ENCODE measurements around the gene JAG1.
A peak's percentile ranks its signal among the peaks of the same experiment; 100 is the strongest.

JAG1 gene

DNA sequence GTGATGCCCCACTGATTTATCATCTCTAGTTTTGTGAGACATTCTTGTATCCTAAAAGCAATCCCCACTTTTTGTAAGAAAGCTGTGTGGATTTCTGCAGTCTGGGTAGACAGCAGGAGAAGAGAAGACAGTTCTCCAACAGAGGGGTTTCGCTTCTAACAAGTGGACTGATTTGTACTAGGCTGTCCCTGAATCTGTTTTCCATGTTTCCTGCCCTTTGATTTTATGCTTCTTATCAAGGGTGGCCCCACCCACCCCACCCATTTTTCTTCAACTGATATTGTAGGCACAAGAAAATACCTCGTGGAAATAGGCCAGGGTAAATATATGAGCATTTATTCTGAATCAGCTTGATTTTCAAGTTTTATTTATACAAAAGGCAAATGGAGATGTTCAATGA is 25.7 kb upstream of the JAG1 start:
- no peak for DNase-seq

DNA sequence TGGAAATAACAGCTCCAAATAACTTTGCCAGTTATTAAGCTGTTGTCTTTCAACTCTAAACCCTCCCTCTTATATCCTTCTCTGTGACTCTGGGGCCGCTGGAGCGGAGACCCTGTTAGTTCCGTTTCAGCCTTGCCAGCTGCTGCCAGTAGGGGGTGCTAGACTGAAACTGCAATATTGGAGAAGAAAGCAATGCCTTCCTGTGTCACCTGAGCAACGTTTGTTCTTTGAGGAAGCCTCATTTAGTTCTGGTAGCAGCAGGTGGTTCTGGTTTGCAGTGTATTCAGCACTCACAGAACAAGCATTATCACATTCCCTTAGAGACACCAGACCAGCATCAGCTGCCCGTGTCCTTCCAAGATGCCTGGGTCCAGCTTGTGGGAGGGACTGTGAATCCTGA is 22.9 kb upstream of the JAG1 start:
- DNase-seq: no peak

DNA sequence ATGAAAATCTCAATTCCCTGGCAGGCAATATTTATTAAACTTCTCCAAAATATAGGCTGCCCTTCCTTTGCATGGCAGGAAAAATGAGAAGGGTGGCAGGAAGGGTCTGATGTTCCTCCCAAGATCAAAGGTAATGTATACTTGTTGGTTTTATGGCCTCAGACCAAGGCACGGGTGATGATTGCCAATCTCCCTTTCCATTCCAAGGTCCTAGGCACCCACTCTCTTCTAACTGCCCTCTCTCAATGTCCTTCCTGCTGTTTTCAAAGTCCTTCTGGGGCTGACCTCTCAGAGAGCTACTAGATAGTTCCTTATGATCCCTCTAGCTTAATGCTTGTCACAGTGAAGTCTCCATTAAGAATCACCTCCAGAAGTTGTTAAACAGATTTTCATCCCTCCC is 15.6 kb upstream of the JAG1 start:
- DNase-seq: no peak

DNA sequence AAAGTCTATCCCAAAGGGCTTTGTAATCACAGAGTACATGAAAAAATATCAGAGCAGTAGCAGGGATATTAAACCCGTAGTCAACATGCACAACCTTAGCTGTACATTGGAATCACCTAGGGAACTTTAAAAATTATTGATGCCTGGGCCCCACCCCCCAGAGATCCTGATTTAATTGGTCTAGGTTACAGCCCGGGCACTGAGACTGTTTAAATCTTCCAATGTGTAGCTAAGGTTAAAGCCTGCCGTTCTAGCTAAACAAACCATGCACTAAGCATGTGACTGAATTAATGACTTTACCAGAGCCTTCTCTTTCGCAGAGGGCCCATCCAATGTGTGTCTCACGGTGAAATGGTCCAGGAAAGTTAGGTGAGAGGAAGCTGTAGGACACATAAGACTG is 14.1 kb upstream of the JAG1 start:
- no peak for DNase-seq

DNA sequence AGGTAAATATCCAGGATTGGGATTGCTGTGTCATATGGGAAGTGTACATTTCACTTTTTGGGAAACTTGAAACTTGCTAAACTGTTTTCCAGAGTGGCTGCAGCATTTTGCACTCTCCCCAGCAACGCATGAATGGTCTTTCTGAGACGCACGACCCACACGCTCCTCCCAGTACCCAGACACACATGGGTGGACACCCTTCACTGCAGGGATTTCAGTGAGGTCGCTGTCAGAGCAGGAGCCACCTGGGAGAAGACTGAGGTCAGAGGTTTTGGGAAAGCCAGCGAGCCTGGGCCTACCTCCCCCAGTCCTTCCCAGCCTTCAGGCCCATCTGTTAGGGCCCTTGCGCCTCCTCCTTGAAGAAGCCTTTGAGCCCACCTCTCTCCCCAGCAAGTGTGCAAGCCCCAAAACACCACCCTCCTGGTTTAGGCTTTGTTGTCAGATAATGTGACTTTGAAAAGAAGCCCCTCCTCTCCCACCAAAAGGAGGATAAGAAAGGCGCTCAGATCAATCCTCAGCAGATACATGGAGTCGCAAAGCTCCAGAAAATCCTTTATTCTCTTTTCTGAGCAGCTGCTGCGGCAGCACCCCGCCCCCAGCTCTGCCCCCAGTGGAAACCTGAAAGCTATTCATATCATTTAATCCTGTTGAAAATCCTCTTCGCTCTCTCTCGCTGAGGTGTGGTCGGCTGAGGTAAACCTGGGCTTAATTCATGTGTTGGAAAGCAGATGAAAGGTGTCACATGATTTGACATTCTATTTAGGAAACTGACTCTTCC is 12.7 kb upstream of the JAG1 start:
- DNase-seq: no peak

DNA sequence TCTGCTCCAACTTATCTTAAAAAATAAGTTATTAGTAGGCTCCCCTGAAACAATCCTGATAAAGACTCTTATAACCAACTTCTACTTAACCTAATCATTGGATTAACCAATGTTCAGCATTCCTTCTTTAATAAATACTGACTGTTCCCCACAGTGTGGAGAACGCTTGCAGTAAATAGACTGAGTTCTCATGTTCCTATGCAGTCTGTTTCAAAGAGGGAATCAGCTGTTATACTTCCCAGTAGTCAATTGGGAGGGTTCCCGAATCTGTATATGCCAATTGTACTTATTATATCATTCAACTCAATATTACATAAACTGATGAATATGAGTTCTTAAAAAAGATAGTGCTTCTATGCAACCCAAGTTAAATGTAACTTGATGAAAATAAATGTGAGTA is 9.7 kb upstream of the JAG1 start:
- DNase-seq: no peak

DNA sequence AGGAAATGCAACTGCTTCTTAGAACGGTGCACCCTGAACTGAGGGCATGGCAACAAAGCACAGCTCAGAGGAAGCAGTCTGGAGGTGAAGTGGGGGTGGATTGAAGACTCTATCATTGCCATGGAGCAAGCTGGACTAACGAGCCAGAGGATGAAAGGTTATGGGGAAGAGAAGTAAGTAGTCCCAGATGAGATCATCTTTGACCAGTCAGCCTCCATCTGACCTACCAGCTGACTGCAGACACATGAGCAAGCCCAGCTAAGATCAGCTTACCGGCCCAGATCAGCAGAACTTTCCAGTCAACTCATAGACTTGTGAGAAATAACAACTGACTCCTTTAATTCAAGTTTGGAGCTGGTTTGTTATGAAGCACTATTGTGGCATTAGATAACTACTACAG is 9.1 kb upstream of the JAG1 start:
- no peak for DNase-seq

DNA sequence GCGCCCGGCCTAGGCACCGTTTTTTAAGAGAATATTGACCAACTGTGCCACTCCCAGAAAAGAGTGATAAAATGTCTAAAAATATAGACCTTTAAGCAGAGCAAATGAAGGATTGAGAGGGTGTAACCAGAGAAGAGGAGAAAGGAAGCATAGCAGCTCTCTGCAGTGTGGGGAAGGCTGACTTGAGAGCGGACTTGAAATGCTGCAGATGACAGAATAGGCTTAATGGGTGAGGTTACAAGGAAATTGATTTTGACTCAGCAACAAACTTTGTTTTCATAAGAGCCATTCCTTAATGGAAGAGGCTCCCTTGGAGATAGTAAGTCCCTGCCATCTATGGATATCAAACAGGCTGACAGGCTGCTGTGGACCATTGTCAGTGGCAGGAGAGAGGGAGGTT is 7.7 kb upstream of the JAG1 start:
- no peak for DNase-seq

DNA sequence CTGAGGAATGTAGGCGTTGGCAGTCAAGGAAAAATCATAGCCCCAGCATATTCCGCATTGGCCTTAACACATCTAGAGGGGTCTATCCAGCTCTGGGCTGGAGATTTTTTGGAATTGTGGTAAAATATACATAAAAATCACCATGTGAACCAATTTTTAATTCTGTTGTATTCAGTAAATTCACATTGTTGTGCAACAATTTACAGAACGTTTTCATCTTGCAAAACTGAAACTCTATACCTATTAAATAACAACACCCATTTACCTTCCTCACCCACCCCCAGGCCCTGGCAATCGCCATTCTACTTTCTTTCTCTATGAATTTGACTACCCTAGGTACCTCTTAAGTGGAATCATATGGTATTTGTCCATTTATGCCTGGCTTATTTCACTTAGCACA is 6.8 kb upstream of the JAG1 start:
- DNase-seq: no peak

DNA sequence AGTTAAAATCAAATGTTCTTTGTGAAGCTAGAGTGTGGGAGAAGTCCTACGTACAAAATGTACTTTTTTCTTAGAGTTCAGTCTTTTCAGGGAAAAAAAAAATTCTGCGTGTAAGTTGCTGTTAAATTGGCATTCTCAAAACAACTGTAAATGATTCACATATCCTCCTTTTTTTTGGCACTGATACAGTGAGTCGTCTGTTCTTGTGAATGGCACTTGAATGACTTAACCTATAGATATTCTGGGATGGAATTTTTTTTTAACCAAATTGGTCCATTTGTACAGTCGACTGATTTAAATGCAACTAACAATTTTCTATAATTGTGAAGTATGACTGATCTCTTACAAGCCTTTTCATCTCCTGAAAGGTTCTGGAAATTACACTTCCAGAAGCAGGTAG is 5.5 kb upstream of the JAG1 start:
- DNase-seq: peak; percentile 85

DNA sequence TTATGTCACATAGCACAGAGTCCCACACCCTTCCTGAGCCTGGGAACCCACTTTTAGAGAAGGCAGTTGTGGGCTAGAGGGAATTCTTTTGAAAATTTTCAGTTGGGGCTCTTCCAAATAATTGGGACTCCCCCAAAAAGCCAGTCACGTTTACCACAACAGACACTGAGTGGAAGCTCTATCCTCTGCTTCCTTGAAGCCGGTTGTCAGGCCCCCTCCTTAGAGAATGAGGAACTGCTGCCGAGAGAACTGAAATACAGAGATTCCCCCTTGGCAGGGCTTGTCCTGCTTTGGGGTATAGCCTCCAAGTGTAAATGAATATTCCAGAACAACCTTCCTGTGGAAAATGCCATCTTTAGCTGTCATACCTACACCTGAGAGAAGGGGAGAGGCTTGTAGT is 2.7 kb upstream of the JAG1 start:
- no peak for DNase-seq

DNA sequence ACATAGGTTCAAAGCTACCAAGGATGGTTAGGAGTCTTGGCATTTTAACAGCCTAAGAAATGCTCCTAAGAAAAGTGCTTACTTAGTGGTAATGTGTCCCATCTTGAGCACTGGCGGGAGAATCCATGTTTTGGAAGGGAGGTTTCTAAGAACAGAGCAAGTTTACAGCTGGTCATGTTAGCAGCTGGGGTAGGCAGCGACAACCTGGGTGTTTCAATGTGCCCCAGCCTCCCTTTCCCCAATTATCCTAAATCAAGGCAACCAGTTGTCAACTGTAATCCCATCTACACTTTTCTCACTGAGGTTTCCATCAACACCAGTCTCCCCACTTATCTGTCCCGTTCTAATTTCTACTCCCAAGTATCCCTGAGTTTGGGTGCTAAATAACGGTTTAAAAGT is 1.6 kb upstream of the JAG1 start:
- DNase-seq: no peak

DNA sequence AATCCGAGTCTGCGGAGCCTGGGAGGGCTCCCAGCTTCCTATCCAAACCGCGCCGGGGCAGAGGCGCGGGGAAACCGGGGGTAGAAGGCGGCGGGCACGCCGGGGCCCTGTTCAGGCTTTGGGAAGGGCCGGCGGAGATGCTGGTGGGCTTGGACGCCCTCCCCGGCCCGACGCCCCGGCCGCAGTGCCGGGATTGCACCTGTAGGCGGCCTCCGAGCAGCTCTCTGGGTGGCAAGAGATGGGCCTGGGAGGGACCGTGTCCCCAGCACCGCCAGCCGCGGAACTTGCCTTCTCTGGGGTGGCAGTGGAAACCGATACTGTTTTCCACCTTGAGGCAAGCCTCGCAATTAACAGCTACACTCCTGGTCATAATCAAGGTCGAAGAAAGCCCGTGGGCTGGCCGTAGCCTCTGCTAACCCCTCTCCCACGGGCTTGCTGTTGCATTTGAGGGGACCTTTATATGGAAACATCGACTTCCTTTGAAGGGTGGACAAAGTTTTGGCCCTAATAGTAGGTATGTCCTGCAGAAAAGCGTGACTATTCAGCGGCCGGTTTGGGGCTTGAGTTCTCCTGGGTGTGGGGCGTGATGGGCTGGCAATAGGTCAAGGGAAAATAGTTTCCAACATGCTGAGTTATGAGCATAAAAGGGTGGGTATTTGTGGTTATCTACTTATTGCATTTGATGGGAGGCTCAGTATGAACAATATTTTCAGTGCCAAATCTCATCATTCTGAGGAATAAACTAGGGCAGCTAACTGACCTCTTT is 1.1 kb upstream of the JAG1 start:
- peak; percentile 86 for DNase-seq

DNA sequence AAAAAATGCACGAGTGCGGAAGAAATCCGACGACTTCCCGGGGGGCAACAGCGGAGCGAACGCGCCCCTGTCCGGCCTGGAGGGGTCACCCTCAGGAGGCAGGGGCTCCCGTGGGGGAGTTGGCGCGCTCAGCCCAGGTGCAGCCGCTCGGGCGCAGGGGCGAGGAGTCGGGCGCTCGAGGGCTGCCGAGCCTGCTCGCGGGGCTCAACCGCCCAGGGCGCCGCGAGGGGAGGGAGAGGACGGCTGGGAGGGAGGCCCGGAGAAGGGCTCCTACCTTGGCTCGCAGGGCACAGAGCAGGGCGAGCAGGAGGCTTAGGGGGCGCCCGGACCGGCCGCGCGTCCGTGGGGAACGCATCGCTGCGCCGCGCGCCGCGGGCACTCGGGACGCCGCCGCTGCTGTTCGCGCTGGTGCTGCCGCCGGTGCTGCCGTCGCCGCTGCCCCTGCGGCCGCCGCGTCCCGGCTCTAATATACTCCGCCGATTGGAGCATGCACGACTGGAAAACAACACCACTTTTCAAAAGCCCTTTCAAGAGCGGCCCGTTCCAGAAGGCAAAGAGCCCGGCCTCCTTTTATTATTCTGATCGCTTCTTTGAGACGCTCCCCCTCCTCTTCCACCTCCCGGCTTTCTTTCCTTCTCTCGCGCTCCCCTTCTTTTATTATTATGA is 490 bp downstream of the JAG1 start:
- DNase-seq: no peak

DNA sequence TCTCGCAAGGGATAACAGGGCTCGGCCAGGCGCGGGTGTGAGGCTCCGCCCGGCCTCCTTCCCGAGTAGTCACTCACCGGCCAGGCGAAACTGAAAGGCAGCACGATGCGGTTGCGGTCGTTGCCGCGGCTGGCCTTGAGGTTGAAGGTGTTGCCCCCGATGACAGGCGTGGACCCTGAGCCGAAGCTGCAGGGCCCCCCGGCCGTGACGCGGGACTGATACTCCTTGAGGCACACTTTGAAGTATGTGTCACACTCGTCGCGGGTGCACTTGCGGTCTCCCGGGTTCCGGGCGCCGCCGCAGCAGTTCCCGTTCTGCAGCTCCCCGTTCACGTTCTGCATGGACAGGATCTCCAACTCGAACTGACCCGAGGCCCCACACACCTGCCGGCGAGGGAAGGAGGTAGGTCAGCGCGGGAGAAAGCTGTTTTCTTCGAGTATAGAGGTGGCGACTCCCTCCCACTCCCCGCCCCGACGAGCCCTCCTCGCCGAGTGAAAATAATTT is 1.1 kb downstream of the JAG1 start:
- no peak for DNase-seq

DNA sequence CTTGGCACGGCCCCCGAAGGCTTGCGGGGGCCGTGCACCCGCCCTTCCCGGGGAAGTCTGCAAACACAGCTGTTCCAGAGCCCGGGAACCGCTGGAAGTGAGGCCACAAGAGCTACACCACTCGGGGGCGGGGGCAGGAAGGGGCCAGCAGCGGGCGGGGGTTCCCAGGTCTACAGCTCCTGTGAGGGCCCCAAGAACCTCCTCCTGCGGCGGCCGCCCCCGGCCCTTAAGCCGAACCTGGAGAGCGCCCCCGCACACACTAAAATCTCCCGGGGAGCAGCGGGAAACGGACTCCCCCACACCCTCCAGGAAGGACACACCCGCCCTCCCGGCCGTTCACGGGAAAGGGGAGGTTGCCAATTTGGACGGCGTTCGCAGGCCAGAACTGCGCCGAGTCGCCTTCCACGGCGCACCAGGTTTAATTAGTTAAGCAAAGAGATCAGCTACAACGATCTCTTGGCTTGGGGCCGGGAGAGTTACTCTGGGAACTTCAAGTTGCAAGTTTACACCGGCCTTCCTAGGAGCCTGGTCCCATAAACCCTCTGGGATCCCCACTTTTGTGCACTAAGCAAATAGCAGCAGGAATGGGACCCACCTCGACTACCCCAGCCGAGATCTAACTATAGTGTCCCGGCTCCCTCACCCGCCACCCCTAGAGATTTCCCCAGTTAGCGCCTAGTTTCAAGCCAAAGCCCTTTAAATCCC is 1.7 kb downstream of the JAG1 start:
- DNase-seq: no peak

DNA sequence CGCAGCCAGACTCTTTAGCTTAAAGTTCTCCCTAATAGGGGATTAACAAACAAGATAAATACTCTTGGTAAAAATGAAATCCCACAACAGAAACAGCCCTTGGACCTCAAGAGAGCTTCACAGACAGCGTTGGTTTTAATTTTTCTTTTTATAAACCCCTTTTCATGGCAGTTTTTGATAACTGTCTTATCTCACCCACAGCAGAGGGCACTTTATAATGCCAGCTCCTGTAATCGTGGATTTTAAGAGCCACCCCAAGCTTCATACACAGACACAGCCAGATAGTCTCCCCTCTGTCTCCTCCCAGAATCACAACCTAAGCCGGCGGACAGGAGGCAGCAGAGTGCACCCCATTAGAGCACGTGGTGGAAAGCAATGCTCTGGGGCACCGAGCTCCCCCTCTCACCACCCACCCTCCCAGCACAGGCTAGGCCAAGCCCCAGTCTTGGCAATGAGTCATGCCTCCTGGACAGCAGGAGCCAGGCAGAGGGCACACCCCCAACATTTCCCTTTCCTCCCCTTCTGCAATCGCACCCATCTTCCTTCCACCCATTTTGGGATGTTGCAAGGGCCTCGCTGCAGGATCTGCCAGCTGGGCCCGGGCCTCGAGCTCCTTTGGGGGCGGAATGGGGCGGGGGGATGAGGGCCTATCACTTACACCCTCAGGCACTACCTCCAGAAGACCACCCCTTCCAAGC is 2.4 kb downstream of the JAG1 start:
- peak; percentile 96 for DNase-seq

DNA sequence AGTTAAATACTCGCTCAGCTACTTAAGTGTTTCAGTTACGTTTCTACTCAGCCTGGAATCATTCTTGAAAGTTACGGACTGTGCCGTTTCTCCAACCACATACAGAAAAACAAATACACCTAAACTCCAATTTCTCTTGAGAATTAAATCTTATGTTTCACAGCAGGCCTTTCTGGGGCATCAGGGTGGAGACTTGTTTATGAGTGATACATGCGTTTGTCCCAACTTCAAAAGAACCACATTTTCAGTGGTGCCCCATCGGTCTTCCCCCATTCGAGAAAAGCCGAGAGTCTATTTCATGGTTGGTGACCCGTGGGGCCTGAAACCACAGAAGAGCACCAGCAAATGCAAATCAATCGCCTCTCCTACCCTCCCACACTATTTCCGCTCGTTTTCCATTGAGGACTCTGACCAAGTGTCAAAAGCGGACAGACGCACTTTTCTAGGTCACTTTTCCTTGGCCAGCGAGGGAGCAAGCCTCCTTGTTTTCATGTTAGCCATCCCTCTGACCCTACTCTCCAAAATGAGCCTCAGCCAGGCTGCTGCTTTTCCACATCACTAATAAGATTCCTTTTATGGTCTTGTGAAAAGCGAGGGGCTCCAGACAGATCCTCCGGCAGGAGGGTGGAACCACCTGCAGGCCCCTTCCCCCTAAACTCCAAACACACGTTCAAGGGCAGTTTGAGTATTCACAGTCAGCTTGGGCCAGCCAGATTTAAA is 3.1 kb downstream of the JAG1 start:
- DNase-seq: no peak

DNA sequence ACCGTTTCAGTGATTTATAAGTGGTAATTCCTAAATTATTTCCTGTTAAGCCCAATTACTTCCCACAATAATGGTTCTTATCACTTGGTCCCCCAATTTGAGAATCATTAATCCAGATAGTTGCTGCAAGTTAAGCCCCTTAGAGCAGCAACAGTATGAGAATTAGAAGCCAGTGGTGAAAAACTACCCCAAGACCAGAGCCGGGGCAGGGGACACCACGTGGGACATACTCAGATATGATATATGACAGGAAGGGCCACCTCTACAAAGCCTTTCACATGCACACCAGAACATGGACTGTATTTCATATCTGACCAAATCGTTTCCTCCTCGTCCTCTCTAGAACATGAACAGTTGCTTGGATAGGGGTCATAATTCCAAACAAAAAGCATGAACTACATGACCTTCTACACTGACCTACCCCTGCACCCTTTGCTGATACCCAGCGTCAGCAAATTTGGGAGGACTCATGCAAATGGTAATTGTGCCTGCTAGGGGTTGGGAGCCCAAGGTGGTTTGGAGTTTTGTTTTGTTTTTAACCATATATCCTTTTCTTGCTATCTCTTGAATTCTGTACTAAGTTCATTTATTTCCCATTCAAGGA is 3.9 kb downstream of the JAG1 start:
- no peak for DNase-seq

DNA sequence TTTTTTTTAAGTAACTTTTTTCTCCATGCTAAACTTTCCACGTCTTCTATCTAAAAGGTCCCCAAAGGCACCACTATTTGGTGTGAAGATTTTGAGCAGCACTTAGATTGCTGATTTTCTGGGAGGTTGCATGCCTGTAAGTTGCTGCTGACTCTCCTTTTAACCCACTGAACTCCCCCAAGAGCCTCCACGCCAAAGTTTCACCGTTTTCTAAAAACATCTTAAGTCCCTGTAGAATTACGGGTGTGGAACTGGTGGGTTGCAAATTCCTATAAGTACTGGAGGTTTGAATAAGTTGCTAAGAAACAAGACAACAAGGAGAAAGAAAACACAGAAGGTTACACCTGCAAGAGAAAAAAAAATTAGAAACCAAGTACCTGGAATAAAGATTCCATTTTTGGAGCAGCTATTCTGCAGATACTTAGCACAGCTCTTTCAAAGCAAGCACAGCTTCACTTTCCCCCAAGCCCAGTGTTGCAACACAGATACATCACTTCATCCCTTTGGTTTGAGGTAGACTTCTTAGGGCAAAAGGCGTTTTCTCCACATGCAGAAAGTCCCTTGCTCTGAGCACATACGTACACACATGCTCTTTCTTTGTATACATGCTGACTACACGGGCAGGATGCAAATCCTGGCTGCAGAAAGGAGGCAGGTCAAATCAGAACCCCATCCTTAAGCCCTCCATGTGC is 5.0 kb downstream of the JAG1 start:
- DNase-seq: no peak
